Pulmonary artery endothelial cell (primary cell): Measurements from ENCODE around the gene HACD4. TPM values are rescaled to one million over a fixed set of nuclear protein-coding genes. Genes with fewer than 3 reads are reported as not detected.
"Not testable (repeated sequence)": the region's sequence is repeated elsewhere in the genome, so short reads cannot be mapped to it uniquely, and the experiment has no call there.

Experiments used
- DNase-seq: peaks from one replicate; pipeline ENCODE4 v3.0.0-alpha.2; 2011; ENCODE audit warnings: low read depth, low spot score
- total RNA-seq: library from RNA; depleted of rRNA; stranded (reverse); fragments of >200 nt; gene quantifications from 2 replicates; pipeline ENCODE4 v1.2.3, GENCODE V29; 2014

Gene HACD4
- total RNA-seq, 1 donor from 2014 or later = 0.99 TPM

GRCh38 chr9:20973246-20973947 is 58.0 kb downstream of the HACD4 start:
- DNase-seq = not testable (repeated sequence)

DNA sequence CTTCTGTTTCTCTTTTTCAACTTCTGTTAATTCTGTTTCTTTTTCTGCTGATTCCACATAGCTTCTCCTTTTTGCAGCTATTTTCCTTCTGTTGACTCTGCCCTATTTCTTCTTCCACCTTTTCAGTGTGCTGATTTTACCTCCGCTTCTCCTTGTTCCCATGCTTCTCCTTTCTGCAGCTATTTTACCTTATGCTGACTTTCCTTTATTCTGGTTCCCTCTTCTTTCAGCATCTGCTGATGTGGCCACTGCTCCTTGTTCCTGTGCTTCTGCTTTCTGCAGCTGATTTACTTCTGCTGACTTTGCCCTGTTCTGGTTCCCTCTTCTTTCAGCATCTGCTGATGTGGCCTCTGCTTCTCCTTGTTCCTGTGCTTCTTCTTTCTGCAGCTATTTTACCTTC is 58.8 kb downstream of the HACD4 start:
- no peak for DNase-seq

- no peak for DNase-seq
Measured at GRCh38 chr9:20962536-20963225, 68.8 kb downstream of the HACD4 start.

GRCh38 chr9:20950707-20951106 is 80.7 kb downstream of the HACD4 start:
- DNase-seq = no peak

Other genes starting within 250 kb of the HACD4 start
- gene IFNB1, start 46.3 kb upstream of the HACD4 start, total RNA-seq = not detected in 2 replicates
- gene IFNW1, start 110.2 kb upstream of the HACD4 start, total RNA-seq = not detected in 2 replicates
- gene IFNA21, start 135.0 kb upstream of the HACD4 start, total RNA-seq = not detected in 2 replicates
- gene IFNA4, start 155.9 kb upstream of the HACD4 start, total RNA-seq = not detected in 2 replicates
- gene IFNA7, start 170.6 kb upstream of the HACD4 start, total RNA-seq = not detected in 2 replicates
- not detected in 2 replicates for gene IFNA10, start 175.5 kb upstream of the HACD4 start, total RNA-seq
- not detected in 2 replicates for gene IFNA16, start 185.7 kb upstream of the HACD4 start, total RNA-seq
- not detected in 2 replicates for gene IFNA17, start 196.6 kb upstream of the HACD4 start, total RNA-seq
- gene IFNA14, start 208.4 kb upstream of the HACD4 start, total RNA-seq = not detected in 2 replicates